Stimulated activated CD4-positive, alpha-beta T cell treated with anti-CD3 and anti-CD28 coated beads, TNF-alpha, amount 100 ng/mL, for 4 hours (primary cell): Measurements from ENCODE around the gene MPP3.

Experiments used
- DNase-seq, 3 experiments: peaks; one replicate each; pipeline ENCODE4 v3.0.0-alpha.2; 2020; ENCODE audit warnings: low read depth in 3 of 3

MPP3 gene

GRCh38 chr17:43832168-43832975 lies 574 bp downstream of the MPP3 start:
- DNase-seq = no peak

GRCh38 chr17:43831633-43832032 lies 1.3 kb downstream of the MPP3 start:
- DNase-seq = no peak

GRCh38 chr17:43830510-43831140 lies 2.3 kb downstream of the MPP3 start:
- no peak for DNase-seq

GRCh38 chr17:43829738-43830137 lies 3.2 kb downstream of the MPP3 start:
- DNase-seq = no peak

GRCh38 chr17:43827596-43827995 lies 5.3 kb downstream of the MPP3 start:
- no peak for DNase-seq

GRCh38 chr17:43826206-43826605 lies 6.7 kb downstream of the MPP3 start:
- DNase-seq = no peak

GRCh38 chr17:43825567-43825966 lies 7.4 kb downstream of the MPP3 start:
- no peak for DNase-seq

- no peak for DNase-seq
Measured at GRCh38 chr17:43823350-43824084, 9.4 kb downstream of the MPP3 start.

- DNase-seq = no peak
Measured at GRCh38 chr17:43822570-43823190, 10.3 kb downstream of the MPP3 start.

- no peak for DNase-seq
Measured at GRCh38 chr17:43820759-43821158, 12.2 kb downstream of the MPP3 start.

- DNase-seq = no peak
Measured at GRCh38 chr17:43818966-43819365, 14.0 kb downstream of the MPP3 start.

GRCh38 chr17:43817826-43818225 lies 15.1 kb downstream of the MPP3 start:
- no peak for DNase-seq

GRCh38 chr17:43816336-43817320 lies 16.3 kb downstream of the MPP3 start:
- DNase-seq = no peak

GRCh38 chr17:43814714-43815113 lies 18.2 kb downstream of the MPP3 start:
- no peak for DNase-seq

GRCh38 chr17:43814026-43814425 lies 18.9 kb downstream of the MPP3 start:
- no peak for DNase-seq

- DNase-seq = no peak
Measured at GRCh38 chr17:43813386-43813785, 19.6 kb downstream of the MPP3 start.

GRCh38 chr17:43812396-43813265 lies 20.3 kb downstream of the MPP3 start:
- no peak for DNase-seq

- DNase-seq = no peak
Measured at GRCh38 chr17:43810823-43811222, 22.1 kb downstream of the MPP3 start.

GRCh38 chr17:43810226-43810715 lies 22.7 kb downstream of the MPP3 start:
- DNase-seq = no peak

- no peak for DNase-seq
Measured at GRCh38 chr17:43809121-43809520, 23.8 kb downstream of the MPP3 start.
